ENCODE results near the gene CELF2. TPM values are rescaled to one million over a fixed set of nuclear protein-coding genes. Genes with fewer than 3 reads are reported as not detected.

The CELF2 gene
- total RNA-seq, 1 experiment from 2014 or later, result not detected

DNA sequence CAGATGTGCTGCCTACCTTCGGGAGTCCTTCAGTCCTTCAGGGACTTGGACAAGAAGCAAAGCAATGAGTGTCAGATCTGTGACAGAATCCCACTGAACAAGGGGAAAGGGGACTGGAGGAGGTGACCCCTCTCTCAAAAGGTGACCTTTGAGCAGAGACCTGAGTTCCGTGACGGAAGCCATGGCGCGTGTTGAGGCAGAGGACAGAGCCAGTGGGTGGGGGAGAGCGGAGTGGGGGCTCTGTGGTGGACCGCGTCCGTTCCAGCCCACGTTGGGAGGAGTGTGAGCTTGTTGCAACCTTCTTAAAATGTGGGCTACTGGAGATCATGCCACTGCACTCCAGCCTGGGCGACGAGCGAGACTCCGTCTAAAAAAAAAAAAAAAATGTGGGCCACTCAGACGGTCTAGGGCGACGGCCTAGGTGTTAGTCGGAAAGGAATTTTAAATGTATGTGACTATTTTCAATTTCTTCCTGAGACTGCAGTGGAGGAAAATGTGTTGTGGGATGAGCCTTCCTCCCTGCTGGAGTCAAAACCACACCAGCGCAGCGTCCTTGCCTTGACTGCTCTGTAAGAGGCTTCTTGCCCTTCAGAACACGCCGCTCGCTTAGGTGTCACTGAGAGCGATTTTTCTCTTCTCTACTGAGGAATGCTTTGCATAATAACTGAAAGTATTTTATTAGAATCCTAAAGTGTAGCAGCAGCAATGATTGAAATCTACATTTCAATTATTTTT, 272.7 kb downstream of the CELF2 start:
- Histone ChIP-seq H3K9me3 (replicated peaks) (no peaks in the 10 kb centered on the region), H3K4me1 (replicated peaks) (no peaks in the 10 kb centered on the region), H3K36me3 (no peaks in the 10 kb centered on the region), H3K27ac (no peak overlapping the region), H3K4me3 (no peak overlapping the region), H3K27me3 (replicated peaks) (no peaks in the 10 kb centered on the region)
- DNase-seq (ENCODE audit: low read depth in 1 of 2, low spot score in 2 of 2), result peak in 1 of 2 experiments; percentile 31

DNA sequence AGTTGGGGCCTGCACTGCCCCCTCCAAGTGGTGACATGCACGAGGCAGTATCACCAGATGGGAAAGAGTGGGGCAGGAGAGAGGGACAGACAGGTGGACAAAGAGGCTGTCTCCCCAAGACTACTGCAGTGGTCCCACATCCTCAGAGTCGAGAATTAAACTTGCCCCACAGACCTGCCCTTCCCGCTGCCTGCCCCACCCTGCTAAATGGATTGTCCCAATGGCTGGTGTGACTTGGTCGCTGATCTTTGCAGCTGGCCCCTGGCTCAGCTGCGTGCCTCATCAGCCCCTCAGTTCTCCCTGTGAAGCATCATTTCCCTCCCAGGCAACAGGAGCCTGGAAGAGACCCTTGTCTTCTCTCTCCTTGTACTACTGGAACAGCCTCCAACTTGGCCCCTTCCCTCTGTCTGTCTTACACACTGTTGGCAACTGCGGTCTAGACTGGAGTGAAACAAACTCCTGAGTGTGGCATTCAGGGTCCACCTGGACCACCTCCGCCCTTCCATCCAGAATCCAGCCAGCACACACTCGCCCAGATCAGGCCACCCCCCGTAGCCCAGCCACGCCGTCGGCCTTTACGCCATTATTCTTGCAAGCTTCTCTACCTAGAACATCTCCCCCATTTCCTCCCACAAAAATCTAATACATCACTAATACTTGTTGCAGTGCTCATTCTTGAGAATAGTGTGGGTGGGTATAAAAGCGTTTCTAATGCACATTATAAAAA, 275.1 kb downstream of the CELF2 start:
- Histone ChIP-seq H3K4me1 (replicated peaks) (no peaks in the 10 kb centered on the region), H3K27me3 (replicated peaks) (no peaks in the 10 kb centered on the region), H3K27ac (no peak overlapping the region), H3K4me3 (no peak overlapping the region), H3K36me3 (no peaks in the 10 kb centered on the region), H3K9me3 (replicated peaks) (no peaks in the 10 kb centered on the region)
- peak in 1 of 2 experiments; percentile 30 for DNase-seq (ENCODE audit: low read depth in 1 of 2, low spot score in 2 of 2)

DNA sequence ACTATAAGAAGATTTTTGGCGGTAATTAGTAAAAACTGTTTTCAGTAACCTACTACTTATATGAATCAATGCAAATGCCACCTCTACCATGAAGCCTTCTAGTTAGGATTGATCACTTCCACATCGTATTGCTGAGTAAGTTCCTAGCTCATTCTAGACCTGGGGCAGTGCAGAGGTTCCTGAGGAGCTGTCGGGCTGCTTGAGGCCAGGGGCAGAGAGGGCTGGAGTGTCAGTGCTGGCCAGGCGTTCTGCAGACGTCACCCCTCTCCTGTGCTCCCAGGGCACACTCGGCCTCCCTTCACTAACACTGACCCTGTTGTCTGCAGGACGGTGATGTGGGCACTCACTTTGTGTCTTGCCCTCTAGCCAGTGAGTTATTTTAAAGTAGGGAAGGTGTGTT, 275.7 kb downstream of the CELF2 start:
- Histone ChIP-seq H3K4me3 (no peak overlapping the region), H3K36me3 (no peaks in the 10 kb centered on the region)

DNA sequence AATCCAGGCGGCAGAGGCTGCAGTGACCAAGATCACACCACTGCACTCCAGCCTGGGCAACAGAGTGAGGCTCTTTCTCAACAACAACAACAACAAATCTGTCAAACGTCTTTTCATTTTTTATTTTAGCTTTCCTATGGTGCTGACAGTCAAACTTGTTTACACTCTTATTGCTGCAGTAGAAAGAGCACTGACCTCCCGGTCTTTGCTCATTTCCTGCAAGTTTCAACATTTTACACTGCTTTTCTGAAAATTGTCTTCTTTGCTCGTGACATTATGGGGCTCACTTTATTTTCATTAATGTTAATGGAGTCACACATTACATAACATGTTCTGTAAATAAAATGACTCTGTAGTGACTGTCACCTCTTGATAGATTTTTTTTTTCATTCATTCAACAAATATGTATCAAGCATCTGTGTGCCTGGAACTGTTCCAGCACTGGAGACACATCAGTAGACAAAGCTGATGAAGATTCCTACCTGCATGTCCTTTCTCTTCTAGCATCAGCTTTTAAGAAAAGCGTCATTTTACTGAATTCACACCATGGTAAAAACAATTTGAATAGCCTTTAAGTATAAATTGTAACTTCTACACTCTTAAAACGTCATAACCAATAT, 277.3 kb downstream of the CELF2 start:
- Histone ChIP-seq H3K27ac (no peak overlapping the region), H3K4me3 (no peak overlapping the region), H3K9me3 (replicated peaks) (no peaks in the 10 kb centered on the region), H3K4me1 (replicated peaks) (no peaks in the 10 kb centered on the region), H3K36me3 (no peaks in the 10 kb centered on the region), H3K27me3 (replicated peaks) (no peaks in the 10 kb centered on the region)
- peak in 1 of 2 experiments; percentile 2 for DNase-seq (ENCODE audit: low read depth in 1 of 2, low spot score in 2 of 2)

More for the DNA sequence above, 275.7 kb downstream of the CELF2 start:
- H3K27ac ChIP-seq, result no peak overlapping the region
- no peaks in the 10 kb centered on the region for H3K27me3 ChIP-seq (replicated peaks)
- H3K4me1 ChIP-seq (replicated peaks), result no peaks in the 10 kb centered on the region
- H3K9me3 ChIP-seq (replicated peaks), result no peaks in the 10 kb centered on the region
- DNase-seq (ENCODE audit: low read depth in 1 of 2, low spot score in 2 of 2), result peak in 1 of 2 experiments; percentile 14

DNA sequence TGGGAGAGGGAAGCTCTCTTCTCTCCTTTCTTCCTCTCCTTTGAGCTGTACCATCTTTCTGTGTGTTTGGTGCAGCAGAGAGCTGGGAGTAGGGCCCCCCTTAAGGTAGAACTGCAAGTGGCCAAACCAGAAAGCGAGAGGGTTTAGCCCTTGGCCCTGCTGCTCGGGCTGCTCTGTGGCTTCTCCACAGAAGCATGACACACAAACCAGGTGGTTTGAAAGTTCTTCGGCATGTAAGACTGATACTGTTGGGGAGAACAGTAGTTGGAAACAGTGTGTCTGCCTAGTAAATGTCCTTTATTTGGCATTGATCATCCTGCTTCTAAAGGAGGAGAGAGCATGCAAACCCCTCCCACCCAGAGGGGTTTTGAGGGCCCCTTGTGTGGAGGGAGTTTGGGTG, 277.8 kb downstream of the CELF2 start:
- Histone ChIP-seq H3K27me3 (replicated peaks) (no peaks in the 10 kb centered on the region), H3K9me3 (replicated peaks) (no peaks in the 10 kb centered on the region), H3K27ac (no peak overlapping the region), H3K4me1 (replicated peaks) (no peaks in the 10 kb centered on the region), H3K4me3 (no peak overlapping the region), H3K36me3 (no peaks in the 10 kb centered on the region)
- DNase-seq (ENCODE audit: low read depth in 1 of 2, low spot score in 2 of 2), result peak in 1 of 2 experiments; percentile 17

DNA sequence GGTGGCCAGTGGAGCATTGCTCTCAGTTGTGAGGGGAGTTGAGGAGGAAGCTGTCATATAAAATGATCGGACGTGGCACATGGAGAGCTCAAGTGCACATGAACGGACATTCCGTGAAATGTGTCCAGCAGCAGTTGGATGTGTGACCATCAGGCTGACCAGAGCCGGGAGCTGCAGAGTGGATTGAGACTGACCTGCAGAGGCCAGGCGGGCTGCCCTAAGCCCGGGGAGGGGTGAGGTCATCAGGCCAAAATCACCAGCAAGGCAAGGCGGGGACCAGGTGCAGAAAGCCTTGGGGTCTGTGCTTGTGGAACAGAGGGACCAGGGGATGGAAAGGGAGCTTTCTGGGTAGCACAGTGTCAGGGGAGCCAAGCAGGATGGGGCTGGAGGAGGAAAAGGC, 279.5 kb downstream of the CELF2 start:
- Histone ChIP-seq H3K4me1 (replicated peaks) (no peaks in the 10 kb centered on the region), H3K36me3 (no peaks in the 10 kb centered on the region), H3K4me3 (no peak overlapping the region), H3K9me3 (replicated peaks) (no peaks in the 10 kb centered on the region), H3K27me3 (replicated peaks) (no peaks in the 10 kb centered on the region), H3K27ac (no peak overlapping the region)
- DNase-seq (ENCODE audit: low read depth in 1 of 2, low spot score in 2 of 2), result no peak

DNA sequence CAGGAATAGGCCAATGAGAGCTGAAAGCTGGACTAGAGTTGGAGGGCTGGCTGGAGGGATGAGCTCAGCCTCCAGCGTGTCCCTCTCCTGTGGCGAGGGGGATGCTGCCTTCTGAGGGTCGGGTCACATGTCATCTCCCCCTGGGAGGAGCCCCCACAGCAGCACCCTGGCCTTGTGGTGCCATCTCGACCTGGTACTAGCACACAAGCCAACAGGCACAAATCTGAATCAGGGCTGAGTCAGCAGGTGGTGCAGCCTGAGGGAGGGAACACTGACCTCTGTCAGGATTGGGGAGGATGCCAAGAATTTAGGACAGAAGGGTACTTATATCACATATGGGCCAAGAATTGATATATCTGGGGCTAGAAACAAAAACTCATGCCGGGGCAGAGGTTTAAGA, 280.4 kb downstream of the CELF2 start:
- H3K4me1 ChIP-seq (replicated peaks), result no peaks in the 10 kb centered on the region
- DNase-seq (ENCODE audit: low read depth in 1 of 2, low spot score in 2 of 2), result peak in 1 of 2 experiments; percentile 21
- no peaks in the 10 kb centered on the region for H3K36me3 ChIP-seq
- H3K27me3 ChIP-seq (replicated peaks), result no peaks in the 10 kb centered on the region
- H3K4me3 ChIP-seq, result no peak overlapping the region
- H3K27ac ChIP-seq, result no peak overlapping the region
- H3K9me3 ChIP-seq (replicated peaks), result no peaks in the 10 kb centered on the region

DNA sequence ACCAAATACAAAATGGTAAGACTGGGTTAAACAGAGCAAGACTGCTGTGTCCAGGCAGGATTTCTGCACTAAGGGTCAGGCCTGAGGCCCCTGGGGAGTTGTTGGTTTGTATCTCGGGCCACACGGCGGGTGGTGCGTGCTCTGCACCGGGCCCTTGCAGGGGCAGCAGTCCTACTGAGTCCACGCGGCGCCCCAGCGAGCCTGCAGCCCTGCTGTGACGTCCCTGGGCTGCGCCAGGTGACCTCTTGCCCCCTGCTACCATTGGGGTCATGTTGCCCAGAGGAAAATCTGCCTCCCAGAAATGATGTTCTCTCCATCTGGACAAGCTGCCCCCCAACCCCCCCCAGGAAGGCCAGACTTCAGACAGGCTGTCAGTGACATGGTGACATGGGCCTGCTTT, 281.5 kb downstream of the CELF2 start:
- H3K4me1 ChIP-seq (replicated peaks), result no peaks in the 10 kb centered on the region
- DNase-seq (ENCODE audit: low read depth in 1 of 2, low spot score in 2 of 2), result peak in 1 of 2 experiments; percentile 32
- no peak overlapping the region for H3K4me3 ChIP-seq
- no peak overlapping the region for H3K27ac ChIP-seq
- no peaks in the 10 kb centered on the region for H3K27me3 ChIP-seq (replicated peaks)
- H3K9me3 ChIP-seq (replicated peaks), result no peaks in the 10 kb centered on the region
- H3K36me3 ChIP-seq, result no peaks in the 10 kb centered on the region

DNA sequence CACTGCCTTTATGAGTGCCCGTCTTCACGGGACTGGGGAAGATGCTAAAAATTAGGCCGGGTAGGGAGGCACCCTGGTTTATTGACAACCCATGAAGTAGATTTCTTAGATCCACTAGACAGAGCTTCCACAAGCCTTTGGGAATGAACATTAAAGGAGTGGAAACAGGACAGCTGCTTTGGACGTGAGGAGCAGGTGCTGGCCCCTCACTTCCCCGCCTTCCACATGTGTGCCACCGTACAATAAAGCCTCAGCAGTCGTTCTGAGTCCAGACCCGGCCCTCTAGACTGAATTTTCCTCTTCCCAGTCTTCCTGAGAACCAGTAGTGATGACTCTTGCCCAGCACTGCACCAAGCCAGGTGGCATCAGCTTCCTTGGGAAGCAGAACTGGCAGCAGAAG, 282.4 kb downstream of the CELF2 start:
- peak in 1 of 2 experiments; percentile 7 for DNase-seq (ENCODE audit: low read depth in 1 of 2, low spot score in 2 of 2)
- no peaks in the 10 kb centered on the region for H3K36me3 ChIP-seq
- no peaks in the 10 kb centered on the region for H3K27me3 ChIP-seq (replicated peaks)
- no peaks in the 10 kb centered on the region for H3K4me1 ChIP-seq (replicated peaks)
- no peaks in the 10 kb centered on the region for H3K9me3 ChIP-seq (replicated peaks)
- no peak overlapping the region for H3K4me3 ChIP-seq
- H3K27ac ChIP-seq, result no peak overlapping the region

DNA sequence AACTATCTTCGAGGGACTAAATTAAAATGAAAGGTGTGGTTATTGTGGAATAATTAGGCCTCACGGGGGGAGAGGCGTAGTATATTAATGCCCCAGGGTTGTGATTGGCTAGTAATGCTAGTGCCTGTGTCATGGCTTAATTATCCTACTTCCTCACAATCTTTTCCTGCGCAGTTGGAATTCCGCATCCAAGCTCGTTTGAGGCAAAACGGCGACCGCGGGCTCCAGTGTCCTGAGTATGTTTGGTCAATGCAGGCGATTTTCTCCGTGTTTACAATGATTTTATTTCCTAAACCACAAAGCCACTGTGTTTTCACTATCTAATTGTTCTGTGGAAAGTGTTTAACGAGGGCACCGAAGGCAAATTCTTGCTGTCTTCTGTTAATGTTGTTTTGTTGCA, 282.9 kb downstream of the CELF2 start:
- no peak for DNase-seq (ENCODE audit: low read depth in 1 of 2, low spot score in 2 of 2)
- Histone ChIP-seq H3K9me3 (replicated peaks) (no peaks in the 10 kb centered on the region), H3K4me1 (replicated peaks) (no peaks in the 10 kb centered on the region), H3K27ac (no peak overlapping the region), H3K36me3 (no peaks in the 10 kb centered on the region), H3K4me3 (no peak overlapping the region), H3K27me3 (replicated peaks) (no peaks in the 10 kb centered on the region)

DNA sequence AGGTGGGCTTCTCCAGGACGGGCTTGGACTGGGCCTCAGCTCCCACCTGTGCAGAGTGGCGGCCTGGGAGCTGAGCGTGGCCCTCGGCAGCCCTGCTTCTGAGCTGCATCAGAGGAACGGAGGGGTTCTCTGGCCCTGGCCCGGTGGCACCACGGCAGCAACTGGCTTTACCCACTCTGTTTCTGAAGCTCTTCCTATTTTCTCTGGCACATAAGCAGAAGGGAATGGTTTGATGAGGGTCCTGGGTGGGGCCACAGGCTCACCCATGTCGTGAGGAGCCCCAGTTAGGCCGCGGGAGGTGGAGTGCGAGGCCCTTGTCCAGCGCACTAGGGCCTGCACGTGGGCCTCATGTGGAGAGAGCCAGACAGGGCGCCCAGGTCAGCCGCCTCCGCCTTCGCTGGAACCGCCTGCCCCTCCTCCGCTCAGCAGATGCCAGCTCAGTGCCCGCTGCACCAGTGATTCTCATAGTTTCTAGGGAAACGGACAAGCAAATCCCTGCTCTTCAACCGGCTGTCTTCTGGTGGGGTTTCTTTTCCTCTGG, 284.0 kb downstream of the CELF2 start:
- DNase-seq (ENCODE audit: low read depth in 1 of 2, low spot score in 2 of 2), result no peak
- no peak overlapping the region for H3K4me3 ChIP-seq
- no peaks in the 10 kb centered on the region for H3K9me3 ChIP-seq (replicated peaks)
- no peaks in the 10 kb centered on the region for H3K27me3 ChIP-seq (replicated peaks)
- no peaks in the 10 kb centered on the region for H3K36me3 ChIP-seq
- no peaks in the 10 kb centered on the region for H3K4me1 ChIP-seq (replicated peaks)
- H3K27ac ChIP-seq, result no peak overlapping the region

DNA sequence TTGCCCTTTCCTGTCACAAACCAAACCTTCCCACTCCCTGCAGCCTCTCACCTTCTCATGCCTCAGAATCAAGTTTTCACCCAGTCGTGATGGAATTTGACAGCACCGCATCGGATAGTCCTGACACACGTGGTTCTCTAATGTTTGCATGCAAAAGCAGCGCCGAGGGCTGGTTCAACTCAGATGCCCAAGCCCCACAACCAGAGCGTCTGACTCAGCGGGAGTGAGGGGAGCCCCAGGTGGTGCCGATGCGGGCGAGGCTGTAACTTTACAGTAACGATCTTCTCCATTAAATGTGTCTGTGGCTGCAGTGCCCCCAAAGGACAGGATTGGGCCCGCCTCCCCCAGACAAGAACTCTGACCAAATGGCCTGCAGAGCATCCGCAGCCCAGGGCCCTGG, 284.5 kb downstream of the CELF2 start:
- Histone ChIP-seq H3K27me3 (replicated peaks) (no peaks in the 10 kb centered on the region), H3K4me3 (no peak overlapping the region), H3K4me1 (replicated peaks) (no peaks in the 10 kb centered on the region), H3K27ac (no peak overlapping the region), H3K36me3 (no peaks in the 10 kb centered on the region), H3K9me3 (replicated peaks) (peaks cover 3% of the 10 kb centered on the region; the same call in 1 of the 2 replicates)
- DNase-seq (ENCODE audit: low read depth in 1 of 2, low spot score in 2 of 2), result no peak

DNA sequence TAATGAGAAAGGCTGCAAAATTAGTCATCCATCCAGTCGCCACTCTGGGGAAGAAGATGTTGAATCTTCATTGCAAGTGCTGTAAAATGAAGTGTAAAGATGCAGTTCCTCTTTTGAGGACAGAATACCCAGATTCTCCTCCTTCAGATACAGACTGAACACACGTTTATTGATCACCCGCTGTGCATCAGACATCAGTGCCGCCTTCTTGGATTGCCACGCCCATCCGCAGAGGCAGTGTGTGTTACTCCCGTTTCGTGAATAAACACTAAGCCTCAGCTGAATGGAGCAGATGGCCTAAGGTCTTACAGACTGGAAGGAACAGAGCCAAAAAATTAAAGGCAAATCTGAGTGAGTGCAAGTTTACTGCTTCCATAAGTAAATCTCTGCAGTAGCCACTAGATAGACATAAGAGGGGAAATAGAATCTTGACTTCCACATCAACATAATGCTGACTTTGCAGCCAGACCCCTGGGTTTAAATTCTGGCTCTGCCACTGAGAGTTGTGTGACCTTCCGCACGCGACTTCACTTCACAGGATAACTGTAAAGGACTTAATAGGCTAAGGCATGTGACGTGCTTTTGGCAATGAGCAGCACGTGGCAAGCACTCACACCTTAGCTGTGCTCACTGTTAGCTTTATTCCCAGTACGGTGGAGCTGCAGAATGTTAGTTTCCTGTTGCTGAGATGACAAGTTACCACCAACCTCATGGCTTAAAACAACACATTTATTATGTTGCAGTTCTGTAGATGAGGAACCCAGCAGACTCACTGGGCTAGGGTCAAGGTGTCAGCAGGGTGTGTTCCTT, 285.9 kb downstream of the CELF2 start:
- peaks cover 6% of the 10 kb centered on the region for H3K9me3 ChIP-seq (replicated peaks)
- H3K36me3 ChIP-seq, result no peaks in the 10 kb centered on the region
- DNase-seq (ENCODE audit: low read depth in 1 of 2, low spot score in 2 of 2), result peak in 1 of 2 experiments; percentile 14
- H3K4me3 ChIP-seq, result no peak overlapping the region
- H3K27me3 ChIP-seq (replicated peaks), result no peaks in the 10 kb centered on the region
- H3K27ac ChIP-seq, result no peak overlapping the region
- no peaks in the 10 kb centered on the region for H3K4me1 ChIP-seq (replicated peaks)
